Activated T-helper 9 cell treated with anti-CD3 and anti-CD28 coated beads, Interleukin-2, amount 50 U/mL, for 16 hours (primary cell): ENCODE measurements around the gene STYK1.
"Not testable (repeated sequence)": the region's sequence is repeated elsewhere in the genome, so short reads cannot be mapped to it uniquely, and the experiment has no call there.

Source experiments
- DNase-seq: peaks from one replicate; pipeline ENCODE4 v3.0.0-alpha.2; 2020; ENCODE audit warnings: low read depth

The STYK1 gene

GRCh38 chr12:10620078-10620779, 53.6 kb downstream of the STYK1 start:
- no peak for DNase-seq

GRCh38 chr12:10618338-10618987, 55.4 kb downstream of the STYK1 start:
- DNase-seq = no peak

GRCh38 chr12:10617863-10618262, 56.0 kb downstream of the STYK1 start:
- DNase-seq = no peak

- no peak for DNase-seq
Observed at GRCh38 chr12:10615532-10615931, 58.3 kb downstream of the STYK1 start.

- no peak for DNase-seq
Observed at GRCh38 chr12:10614056-10614370, 59.8 kb downstream of the STYK1 start.

GRCh38 chr12:10613349-10614055, 60.4 kb downstream of the STYK1 start, which contains the start of gene MAGOHB:
Gene MAGOHB (minus strand): TSS chr12:10613609. CDS start chr12:10613532, 77 bp downstream.
- peak; percentile 98 for DNase-seq

GRCh38 chr12:10612984-10613348, 60.9 kb downstream of the STYK1 start:
- DNase-seq = no peak

- no peak for DNase-seq
Observed at GRCh38 chr12:10612110-10612509, 61.7 kb downstream of the STYK1 start.

GRCh38 chr12:10611258-10611657, 62.6 kb downstream of the STYK1 start:
- DNase-seq = not testable (repeated sequence)

- DNase-seq = no peak
Observed at GRCh38 chr12:10610188-10610587, 63.7 kb downstream of the STYK1 start.

- no peak for DNase-seq
Observed at GRCh38 chr12:10607885-10608458, 65.9 kb downstream of the STYK1 start.

GRCh38 chr12:10601860-10602259, 72.0 kb downstream of the STYK1 start:
- DNase-seq = no peak

- no peak for DNase-seq
Observed at GRCh38 chr12:10600988-10601387, 72.9 kb downstream of the STYK1 start.

- no peak for DNase-seq
Observed at GRCh38 chr12:10595881-10596280, 78.0 kb downstream of the STYK1 start.

- no peak for DNase-seq
Observed at GRCh38 chr12:10590966-10591365, 82.9 kb downstream of the STYK1 start.

GRCh38 chr12:10584415-10584814, 89.4 kb downstream of the STYK1 start:
- DNase-seq = no peak

- DNase-seq = no peak
Observed at GRCh38 chr12:10582704-10583103, 91.1 kb downstream of the STYK1 start.

- not testable (repeated sequence) for DNase-seq
Observed at GRCh38 chr12:10582133-10582532, 91.7 kb downstream of the STYK1 start.

- DNase-seq = no peak
Observed at GRCh38 chr12:10574307-10574706, 99.5 kb downstream of the STYK1 start.

GRCh38 chr12:10572021-10572490, 101.8 kb downstream of the STYK1 start:
- not testable (repeated sequence) for DNase-seq

- DNase-seq = no peak
Observed at GRCh38 chr12:10571141-10571540, 102.7 kb downstream of the STYK1 start.
